Activated CD4-positive, alpha-beta T cell treated with anti-CD3 and anti-CD28 coated beads, Interleukin-2, Interleukin-6, amounts not matched to agents 100 ng/mL and 50 ng/mL, durations not matched to agents 16 hours and 8 hours (primary cell): ENCODE results near the gene KIZ.

Experiments used
- DNase-seq: peaks from one replicate; pipeline ENCODE4 v3.0.0-alpha.2; 2020

KIZ gene

GRCh38 chr20:21179757-21180156 lies 53.9 kb downstream of the KIZ start:
- DNase-seq, result no peak

- DNase-seq, result no peak
Measured at GRCh38 chr20:21180248-21180647, 54.4 kb downstream of the KIZ start.

DNA sequence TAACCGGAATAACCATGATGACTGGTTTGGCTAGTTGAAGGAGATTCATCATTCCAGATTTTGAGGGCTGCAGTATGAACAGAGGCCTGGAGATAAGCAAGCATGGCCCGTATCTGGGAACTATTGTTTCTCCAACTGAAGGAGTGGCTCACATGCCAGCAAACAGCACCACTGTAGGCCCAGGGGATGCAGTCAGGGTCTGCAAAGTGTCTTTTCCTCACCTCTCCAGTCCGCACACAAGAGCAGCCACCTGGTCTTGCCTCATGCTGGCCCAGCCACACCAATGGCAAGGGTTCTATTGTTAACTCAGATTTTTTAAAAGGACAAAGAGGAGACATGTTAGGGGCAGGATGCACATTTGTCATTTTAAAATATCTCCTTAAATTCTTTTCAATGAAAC lies 55.1 kb downstream of the KIZ start:
- no peak for DNase-seq

- no peak for DNase-seq
Measured at GRCh38 chr20:21182832-21183563, 57.1 kb downstream of the KIZ start.

DNA sequence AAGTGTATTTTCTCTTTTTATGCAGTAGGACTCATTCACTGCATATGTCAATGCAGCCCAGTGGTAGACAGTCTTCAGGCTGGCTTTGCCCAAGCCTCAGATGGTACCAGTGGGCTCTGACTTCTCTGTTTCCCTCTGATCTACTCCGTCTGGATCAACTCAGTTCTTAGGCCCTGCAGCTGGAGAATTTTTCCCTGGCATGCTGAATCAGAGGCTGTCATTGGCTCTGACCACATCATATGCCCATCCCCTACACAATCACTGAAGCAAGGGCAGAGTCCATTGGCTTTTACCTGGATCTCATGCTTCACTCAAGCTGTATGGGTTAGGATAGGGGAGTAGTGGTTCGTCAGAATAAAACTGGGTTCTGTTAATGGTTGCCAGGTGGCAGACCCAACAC lies 57.8 kb downstream of the KIZ start:
- DNase-seq, result no peak

- no peak for DNase-seq
Measured at GRCh38 chr20:21184819-21185218, 58.9 kb downstream of the KIZ start.

DNA sequence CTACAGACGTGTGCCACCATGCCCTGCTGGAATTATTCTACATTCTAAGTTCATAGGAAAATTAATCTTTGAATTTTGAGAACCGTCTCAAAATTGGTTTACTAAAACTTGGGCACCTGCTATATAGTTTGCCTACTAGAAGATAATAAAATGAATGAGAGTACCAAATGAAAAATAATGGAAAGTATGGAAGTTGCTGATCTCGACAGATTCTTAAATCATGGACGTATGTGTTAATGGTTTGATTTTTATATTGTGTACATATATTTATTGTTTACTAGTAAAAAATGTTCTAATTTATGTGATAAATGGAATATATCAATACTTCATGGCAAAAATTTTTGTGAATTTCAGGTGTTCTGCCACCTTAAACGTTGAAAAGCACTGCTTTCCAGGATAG lies 60.0 kb downstream of the KIZ start:
- no peak for DNase-seq

DNA sequence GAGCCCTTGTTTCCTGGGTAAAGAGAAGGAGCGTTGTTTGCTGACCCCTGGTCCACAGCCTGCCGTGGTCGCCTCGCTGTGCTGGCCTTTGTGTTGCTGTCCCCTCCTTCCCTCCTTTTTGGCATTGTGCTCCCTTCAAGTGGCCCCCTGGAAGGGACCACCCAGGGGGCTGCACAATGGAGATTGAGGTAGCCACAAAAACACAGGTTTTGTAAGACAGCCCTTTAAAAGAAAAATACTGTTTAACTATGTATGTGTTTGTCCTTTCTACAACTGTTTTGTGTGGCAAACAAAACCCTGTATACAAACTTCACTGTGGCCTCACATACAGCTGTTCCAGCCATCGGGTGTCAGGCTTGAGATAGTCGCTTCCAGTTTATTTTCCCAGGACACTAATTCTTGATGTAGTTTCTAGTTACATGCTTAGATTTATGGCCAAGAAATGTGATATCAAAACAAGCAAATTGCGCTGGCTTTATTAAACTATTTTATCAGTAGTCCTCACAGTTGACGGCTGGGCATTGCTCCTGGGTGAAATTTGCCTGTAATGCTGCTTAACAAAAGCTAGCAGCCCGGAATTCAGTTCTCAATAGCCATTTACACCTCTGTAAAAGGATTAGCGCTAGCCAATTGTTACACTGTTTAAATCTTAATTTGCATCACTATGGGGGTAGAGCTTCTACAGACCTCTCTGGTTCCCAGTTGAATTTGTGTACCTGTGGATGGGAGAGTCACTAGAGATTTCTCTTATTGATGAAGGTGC lies 64.1 kb downstream of the KIZ start:
- no peak for DNase-seq

DNA sequence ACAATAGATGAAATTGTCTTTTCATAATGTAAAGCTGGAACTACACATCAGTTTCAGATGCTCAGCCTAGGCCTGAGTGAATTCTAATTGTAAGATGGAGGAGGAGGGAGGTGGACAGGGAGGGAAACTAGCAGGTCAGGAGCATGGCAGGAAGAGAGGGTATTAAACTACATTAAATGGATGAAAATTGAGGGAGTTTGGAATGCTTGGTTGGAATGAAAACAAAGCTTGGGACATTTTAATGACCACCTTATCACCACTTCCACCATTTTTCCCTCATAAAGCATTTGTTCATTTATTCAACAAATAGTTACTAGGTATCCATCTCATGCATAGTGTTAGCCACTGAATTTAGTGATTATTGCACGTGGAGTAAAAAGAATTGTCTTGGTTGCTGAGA lies 65.0 kb downstream of the KIZ start:
- no peak for DNase-seq

DNA sequence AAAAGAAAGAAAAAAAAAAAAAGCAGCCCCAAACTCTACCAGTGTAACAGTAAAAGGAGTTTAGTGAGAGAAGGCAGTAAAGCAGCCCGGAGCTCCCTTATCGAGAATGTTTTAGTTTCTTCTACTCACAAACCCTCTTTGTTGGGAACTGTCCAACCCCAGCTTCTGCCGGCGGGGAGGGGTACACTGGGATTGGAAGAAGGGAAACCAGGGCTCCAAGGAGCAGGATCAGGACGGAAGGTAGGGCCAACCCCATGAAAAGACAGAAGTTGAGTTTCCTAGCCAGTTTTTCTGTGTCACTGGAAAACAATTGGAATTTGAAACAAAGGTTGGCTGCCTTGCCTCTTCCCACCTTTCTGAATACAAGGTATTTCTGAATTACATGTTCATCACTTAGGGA lies 66.0 kb downstream of the KIZ start:
- DNase-seq, result no peak

GRCh38 chr20:21202259-21202658 lies 76.4 kb downstream of the KIZ start:
- no peak for DNase-seq

GRCh38 chr20:21203088-21203656 lies 77.3 kb downstream of the KIZ start:
- DNase-seq, result no peak

DNA sequence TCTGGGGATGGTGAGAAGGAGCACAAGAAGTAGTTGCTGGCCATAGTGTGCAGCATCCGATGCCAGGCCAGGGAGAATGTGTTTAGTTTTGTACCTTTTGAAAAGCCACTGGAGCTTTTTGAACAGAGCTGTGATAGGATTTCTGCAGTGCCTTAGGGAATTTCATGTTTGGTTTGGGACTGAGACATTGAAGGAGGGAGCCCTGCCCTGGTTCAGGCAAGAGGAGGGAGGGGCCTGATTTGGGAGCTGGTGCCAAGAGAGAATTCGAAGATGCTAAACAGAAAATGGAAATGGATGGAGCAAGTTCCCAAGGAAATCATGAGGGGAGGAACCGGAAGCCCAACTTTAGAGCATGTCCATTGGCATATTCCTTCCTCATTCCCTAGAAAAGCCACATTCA lies 80.7 kb downstream of the KIZ start:
- DNase-seq, result no peak

DNA sequence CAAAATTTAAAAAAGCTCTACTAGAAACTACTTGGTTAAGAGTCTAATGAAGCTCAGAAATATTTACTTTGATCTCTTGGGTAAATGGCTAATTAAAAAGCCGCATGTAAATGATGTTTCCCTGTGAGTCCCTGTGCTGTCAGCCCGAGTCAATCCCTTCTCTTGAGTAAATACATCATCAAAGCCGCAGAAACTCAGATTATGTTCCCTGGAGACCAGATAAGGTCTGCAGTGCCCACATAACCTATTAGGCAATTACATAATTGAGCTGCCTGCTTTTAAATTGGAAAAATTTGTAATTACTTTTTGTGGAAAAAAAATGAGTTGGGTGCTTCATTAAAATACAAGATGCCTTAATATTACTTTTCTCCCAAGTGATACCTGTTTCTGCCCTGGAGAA lies 83.1 kb downstream of the KIZ start:
- no peak for DNase-seq

- DNase-seq, result no peak
Measured at GRCh38 chr20:21209668-21210067, 83.8 kb downstream of the KIZ start.

- DNase-seq, result no peak
Measured at GRCh38 chr20:21213691-21214090, 87.8 kb downstream of the KIZ start.

- no peak for DNase-seq
Measured at GRCh38 chr20:21214431-21214830, 88.5 kb downstream of the KIZ start.

DNA sequence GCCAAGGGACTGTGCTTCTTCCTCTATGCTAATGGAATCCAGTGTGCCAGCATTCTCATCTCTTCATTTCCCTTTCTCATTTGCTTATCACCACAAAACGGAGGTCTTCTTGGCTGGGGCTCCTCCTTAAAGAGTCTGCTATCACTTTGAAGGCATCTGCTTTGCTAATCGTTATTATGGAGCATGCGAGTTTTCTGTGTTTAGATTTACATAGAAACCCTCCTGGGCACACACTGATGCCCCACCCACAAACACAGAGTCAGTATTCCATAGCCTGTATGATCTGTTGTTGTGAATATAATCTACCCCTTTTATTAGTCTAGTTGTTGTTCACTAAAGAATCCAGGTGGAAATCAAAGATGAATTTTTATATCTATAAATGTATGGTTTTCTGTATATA lies 93.8 kb downstream of the KIZ start:
- DNase-seq, result no peak

- no peak for DNase-seq
Measured at GRCh38 chr20:21224217-21224616, 98.3 kb downstream of the KIZ start.

DNA sequence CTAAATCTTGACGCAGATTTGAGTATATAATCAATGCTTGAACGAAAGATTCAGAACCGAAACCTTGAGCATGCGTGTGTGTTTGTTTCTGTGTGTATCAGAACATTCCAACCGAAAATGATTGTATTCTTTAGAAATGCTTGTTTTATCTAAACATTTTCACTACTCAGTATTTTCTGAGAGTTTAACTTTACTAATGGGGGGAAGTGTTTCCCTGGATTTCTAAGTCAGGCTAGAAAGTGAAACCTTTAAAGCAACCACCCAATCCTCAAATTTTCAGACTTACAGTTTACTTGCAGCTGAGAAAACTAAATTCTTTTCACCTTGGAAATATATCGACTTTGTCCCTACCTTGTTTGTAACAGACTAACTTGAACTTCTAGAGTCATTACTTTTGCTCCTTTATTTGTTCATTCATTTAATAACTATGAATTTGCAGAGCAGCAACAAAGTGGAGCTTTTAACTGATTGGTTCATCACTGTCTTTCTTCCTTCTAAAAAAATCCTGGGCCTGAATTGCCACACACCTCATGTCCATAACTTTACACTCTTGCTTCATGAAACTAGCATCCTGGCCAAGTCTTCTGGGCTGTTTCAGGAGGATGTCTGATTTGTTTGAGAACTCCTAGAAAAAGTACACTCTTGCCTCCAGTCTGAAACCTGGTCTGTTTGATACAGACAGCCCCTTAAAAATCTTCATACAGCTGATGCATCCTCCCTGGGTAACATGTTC lies 99.5 kb downstream of the KIZ start:
- no peak for DNase-seq

GRCh38 chr20:21228511-21228910 lies 102.6 kb downstream of the KIZ start:
- DNase-seq, result no peak

DNA sequence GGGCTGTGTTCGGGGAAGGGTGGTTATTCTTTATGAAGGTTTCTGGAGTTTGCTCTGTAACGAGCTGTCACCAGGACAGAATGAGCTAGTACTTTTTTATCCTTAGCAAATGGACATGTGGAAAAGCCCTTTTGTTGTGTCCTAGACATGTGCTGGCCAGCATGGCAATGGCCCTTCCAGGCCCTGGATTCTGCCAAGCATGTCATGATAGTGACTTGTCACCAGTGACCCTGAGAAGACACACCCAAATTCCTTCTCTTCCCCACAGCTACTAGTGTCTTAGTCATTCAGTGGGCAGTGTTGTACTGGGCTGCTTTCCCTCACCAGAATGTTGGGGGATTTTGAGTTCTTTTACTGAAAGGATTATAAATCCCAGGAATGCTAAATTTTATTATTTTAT lies 103.3 kb downstream of the KIZ start:
- no peak for DNase-seq

GRCh38 chr20:21230220-21230619 lies 104.3 kb downstream of the KIZ start:
- DNase-seq, result no peak

DNA sequence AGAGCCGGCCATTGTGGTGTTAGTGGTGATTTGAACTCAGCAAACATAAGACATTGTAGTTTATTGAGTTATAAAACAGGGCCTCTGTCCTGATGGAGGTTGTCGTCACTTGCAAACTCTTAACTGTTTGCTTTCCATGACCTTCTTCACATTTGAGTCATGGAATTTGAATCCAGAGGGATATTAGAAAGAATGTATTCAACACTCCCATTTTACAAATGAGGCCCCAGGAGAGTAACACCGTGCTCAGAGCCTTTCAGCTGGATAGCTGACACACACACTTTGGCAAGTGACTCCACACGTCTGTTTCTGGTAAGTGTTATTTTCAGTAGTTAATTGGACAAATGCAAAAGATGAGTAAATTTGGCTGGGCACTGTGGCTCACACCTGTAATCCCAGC lies 104.8 kb downstream of the KIZ start:
- no peak for DNase-seq
